Lower leg skin (tissue), 4 donors: ENCODE results near the gene EVL. TPM values are rescaled to one million over a fixed set of nuclear protein-coding genes. Genes with fewer than 3 reads are reported as not detected.

Experiments
- DNase-seq, 2 donors: peaks; one replicate each; pipeline ENCODE4 v3.0.0-alpha.2; 2019; ENCODE audit warnings: low spot score in 2 of 2
- H3K4me3 ChIP-seq: fragments of 200-600 bp; sonication (generic); 2 replicates; pipeline ENCODE4 v1.5.1; 2017; ENCODE audit warnings: mild to moderate bottlenecking, low read depth; ENCODE audit not compliant: poor library complexity, severe bottlenecking
- CTCF ChIP-seq, 3 donors: fragments of 450-650 bp; IDR thresholded peaks; one replicate each; pipeline ENCODE4 v1.5.1; 2016; ENCODE audit warnings: antibody characterized with exemption in 3 of 3, mild to moderate bottlenecking in 3 of 3, moderate library complexity in 2 of 3
- POLR2A ChIP-seq, 2 donors: fragments of 450-650 bp; IDR thresholded peaks; one replicate each; pipeline ENCODE4 v1.6.1; 2016 to 2017; ENCODE audit warnings: antibody characterized with exemption in 2 of 2, mild to moderate bottlenecking in 1 of 2, moderate library complexity in 1 of 2
- WGBS, 2 donors: methylation state at CpG; one replicate each; pipeline ENCODE4 v1.1.5; 2018; 5-methylcytosine and 5-hydroxymethylcytosine counted together
- intact Hi-C: fragments of 100-400 bp; cut with DNase I; formaldehyde crosslinking; loops from one replicate; pipeline ENCODE4 v1.15.0; 2023; ENCODE audit warnings: low total_unique reads
- total RNA-seq, 4 donors: library from RNA; depleted of rRNA; stranded (reverse); fragments of >200 nt; gene quantifications; one replicate each; pipeline ENCODE4 v1.1.0, GENCODE V29; 2016

EVL gene
- total RNA-seq, 4 donors from 2014 or later = 26.4 to 51.4 (median 40.9) TPM

DNA sequence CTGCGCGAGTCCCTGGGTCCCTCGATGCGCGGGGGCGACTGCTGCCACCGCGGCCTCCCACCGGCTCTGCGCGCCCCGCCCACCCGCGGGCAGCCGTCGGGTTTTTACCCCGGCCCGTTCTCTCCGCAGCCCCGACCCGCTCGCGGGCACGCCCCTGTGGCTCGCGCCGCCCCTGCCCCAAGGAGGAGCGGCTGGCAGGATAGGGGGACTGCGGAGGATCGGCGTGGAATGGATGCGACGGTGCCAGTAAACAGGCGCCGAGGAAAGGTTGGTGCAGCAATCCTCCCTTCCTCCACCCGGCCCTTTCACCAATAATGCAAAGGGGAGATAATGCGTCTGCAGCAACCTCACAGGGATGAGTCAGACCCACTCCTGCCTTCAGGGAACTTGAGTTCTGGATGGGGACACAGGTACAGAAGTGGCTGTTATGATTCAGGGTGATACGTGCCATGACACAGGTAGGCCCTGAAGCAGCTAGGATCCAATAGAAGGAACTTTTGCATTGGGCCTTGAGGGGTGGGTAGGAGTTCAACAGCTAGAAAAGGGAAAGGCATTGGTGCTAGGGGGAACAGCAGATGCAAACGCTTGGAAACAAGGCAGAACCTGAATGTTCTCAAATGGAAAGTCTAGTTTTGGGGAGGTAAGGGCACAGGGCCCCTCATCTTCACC is 94.8 kb downstream of the EVL start:
- WGBS, 2 donors = 13 to 20% methylated on average over 14 to 20 of the region's 39 CpGs
- DNase-seq = no peak
- no peak for TF ChIP-seq CTCF (IDR thresholded peaks at IDR 0.05)
- TF ChIP-seq POLR2A (IDR thresholded peaks at IDR 0.05) = no peak
- intact Hi-C loops = no loop called here
- H3K4me3 ChIP-seq = peak overlapping the region; percentile 8

DNA sequence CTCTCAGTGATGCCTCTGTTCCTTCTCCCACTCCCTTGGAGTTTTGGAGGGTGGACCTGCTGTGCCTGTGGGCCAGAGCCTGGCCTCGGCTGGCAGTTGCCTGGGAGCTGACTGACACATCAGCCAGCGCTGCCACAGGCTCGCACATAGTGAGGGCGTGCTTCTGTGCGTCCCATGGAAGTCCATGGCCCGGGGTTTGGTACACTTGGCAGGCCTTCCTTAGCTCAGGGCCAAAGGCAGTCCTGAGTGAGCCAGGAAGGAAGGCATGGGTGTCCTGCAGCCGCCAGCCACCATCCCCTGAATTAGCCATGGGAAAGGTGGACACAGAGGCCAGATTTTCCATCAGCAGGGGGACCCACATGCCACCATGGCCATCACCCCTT is 95.3 kb downstream of the EVL start:
- WGBS, 2 donors = 83 to 100% methylated on average over 2 to 7 of the region's 7 CpGs
- TF ChIP-seq POLR2A (IDR thresholded peaks at IDR 0.05) (no peak), CTCF (IDR thresholded peaks at IDR 0.05) (no peak)
- intact Hi-C loops = no loop called here

DNA sequence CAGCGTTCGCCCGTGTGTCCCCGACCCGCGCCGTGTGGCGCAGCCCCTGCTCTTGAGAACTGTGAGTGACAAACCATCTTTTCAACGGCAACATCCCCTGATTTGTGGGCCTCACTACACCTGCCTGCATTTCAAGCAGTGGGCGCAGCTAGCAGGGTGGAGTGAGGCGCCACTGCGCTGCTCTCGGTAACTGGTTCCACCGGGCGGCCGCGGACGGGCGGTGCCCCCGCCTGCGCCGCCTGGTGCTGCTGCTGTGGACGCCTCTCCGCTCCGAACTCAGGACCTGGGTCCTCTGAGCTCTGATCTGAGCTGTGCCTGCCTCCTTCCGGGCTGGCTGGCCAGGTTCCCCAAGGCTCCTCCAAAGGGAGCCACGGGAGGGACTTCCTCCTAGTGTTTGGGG is 100.2 kb downstream of the EVL start:
- H3K4me3 ChIP-seq = no peak overlapping the region
- intact Hi-C loops = no loop called here
- 26 to 50% methylated on average over 9 to 25 of the region's 27 CpGs for WGBS, 2 donors
- no peak for TF ChIP-seq POLR2A (IDR thresholded peaks at IDR 0.05)
- no peak for TF ChIP-seq CTCF (IDR thresholded peaks at IDR 0.05)
- no peak for DNase-seq

More for the DNA sequence above, 95.3 kb downstream of the EVL start:
- no peak for DNase-seq
- no peak overlapping the region for H3K4me3 ChIP-seq

DNA sequence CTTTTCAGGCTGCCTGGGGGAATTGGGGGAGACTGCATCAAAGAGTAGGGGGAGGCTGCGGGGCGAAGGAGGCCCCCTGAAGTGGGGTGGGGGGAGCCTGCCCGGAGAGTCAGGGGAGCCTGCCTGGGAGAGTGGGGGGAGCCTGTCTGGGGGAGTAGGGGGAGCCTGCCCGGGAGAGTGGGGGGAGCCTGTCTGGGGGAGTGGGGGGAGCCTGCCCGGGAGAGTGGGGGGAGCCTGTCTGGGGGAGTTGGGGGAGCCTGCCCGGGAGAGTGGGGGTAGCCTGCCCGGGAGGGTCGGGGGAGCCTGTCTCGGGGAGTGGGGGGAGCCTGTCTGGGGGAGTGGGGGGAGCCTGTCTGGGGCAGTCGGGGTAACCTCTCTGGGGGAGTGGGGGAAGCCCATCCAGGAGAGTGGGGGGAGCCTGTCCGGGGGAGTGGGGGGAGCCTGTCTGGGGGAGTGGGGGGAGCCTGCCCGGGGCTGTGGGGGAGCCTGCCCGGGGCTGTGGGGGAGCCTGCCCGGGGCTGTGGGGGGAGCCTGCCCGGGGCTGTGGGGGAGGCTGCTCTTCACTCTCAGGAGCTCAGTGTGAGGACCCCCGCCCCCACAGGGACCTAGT is 100.7 kb downstream of the EVL start:
- WGBS, 2 donors = 0 to 38% methylated on average over 2 to 4 of the region's 16 CpGs
- intact Hi-C loops = no loop called here
- TF ChIP-seq POLR2A (IDR thresholded peaks at IDR 0.05) = no peak
- TF ChIP-seq CTCF (IDR thresholded peaks at IDR 0.05) = no peak
- no peak overlapping the region for H3K4me3 ChIP-seq
- DNase-seq = no peak

- DNase-seq = no peak
- TF ChIP-seq POLR2A (IDR thresholded peaks at IDR 0.05) (no peak), CTCF (IDR thresholded peaks at IDR 0.05) (no peak)
- 86 to 88% methylated on average over 1 of the region's 1 CpG for WGBS, 2 donors
- intact Hi-C loops = no loop called here
- no peak overlapping the region for H3K4me3 ChIP-seq
Observed at GRCh38 chr14:100168506-100168905, 103.3 kb downstream of the EVL start.
